ENCODE data around the gene LSM5.
"Not testable (repeated sequence)": the region's sequence is repeated elsewhere in the genome, so short reads cannot be mapped to it uniquely, and the experiment has no call there.

The LSM5 gene

DNA sequence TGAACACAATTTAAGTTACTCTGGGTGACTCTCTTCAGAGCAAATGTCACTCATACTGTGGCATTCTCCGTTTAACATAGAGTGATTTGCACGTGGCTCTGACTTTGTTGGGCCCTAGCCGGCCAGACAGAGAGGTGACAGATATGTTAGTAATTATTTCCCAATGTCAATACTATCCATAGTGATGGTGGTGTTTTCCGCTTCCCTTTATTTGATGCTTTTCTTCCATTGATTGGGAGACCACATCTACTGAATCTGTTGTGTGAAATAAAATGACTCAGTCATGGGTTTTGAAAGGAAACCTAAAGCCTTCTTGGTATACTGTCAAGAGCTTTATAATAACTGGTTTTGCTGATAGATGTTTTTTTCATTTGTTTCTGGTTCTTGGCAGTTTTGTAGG is 12.5 kb upstream of the LSM5 start:
- peak; percentile 32 for DNase-seq

DNA sequence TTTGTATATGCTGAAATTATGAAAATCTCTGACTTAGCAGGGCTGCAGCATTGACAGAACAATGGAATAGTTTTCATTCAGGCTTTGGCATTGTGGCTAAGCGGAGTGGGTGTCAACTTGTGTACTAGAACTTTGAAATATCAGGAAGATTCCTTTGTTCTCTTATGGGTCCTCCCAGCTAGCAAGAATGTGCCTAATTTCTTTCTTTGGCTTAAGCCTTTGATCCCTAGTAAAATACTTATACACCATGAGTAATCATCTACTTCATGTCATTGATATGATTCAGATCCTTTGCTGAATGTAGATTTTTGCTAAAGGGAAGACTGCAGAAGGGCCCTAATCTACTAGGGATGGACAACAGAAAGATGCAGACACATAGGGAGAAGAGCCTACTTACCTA is 11.3 kb upstream of the LSM5 start:
- no peak for DNase-seq

- DNase-seq = no peak
Measured at GRCh38 chr7:32500922-32501341, 10.8 kb upstream of the LSM5 start.

DNA sequence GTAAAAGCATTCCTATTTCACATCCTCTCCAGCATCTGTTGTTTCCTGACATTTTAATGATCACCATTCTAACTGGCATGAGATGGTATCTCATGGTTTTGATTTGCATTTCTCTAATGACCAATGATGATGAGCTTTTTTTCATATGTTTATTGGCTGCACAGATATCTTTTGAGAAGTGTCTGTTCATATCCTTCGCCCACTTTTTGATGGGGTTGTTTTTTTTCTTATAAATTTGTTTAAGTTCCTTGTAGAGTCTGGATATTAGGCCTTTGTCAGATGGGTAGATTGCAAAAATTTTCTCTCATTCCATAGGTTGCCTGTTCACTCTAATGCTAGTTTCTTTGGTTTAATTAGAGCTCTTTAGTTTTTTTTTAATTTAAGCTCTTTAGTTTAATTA is 10.0 kb upstream of the LSM5 start:
- not testable (repeated sequence) for DNase-seq

GRCh38 chr7:32499755-32500154 is 9.6 kb upstream of the LSM5 start:
- not testable (repeated sequence) for DNase-seq

GRCh38 chr7:32496052-32496813 is 6.1 kb upstream of the LSM5 start:
- no peak for DNase-seq

GRCh38 chr7:32495298-32496051 is 5.3 kb upstream of the LSM5 start, which contains the start of gene AVL9:
Gene AVL9 (plus strand): TSS chr7:32495489. CDS start chr7:32495710, 221 bp downstream.
- DNase-seq = peak; percentile 100

- DNase-seq = no peak
Measured at GRCh38 chr7:32494946-32495297, 4.7 kb upstream of the LSM5 start.

DNA sequence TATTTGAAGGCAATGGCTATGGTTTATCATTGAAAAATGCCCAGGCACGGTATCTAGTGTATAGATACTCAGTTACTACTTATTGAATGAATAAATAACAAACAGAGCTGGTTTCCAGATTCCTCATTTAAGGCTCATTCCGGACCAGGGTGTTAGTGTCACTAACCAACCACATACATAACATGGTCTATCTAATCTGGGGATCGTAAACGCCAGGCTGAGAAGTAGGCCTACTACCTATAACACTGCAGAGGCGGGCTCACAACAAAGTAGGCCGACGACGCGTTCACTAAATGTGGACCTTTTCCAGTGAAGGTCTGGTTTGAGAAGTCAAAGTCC is 423 bp downstream of the LSM5 start:
- DNase-seq = no peak

- no peak for DNase-seq
Measured at GRCh38 chr7:32481921-32482320, 8.3 kb downstream of the LSM5 start.

DNA sequence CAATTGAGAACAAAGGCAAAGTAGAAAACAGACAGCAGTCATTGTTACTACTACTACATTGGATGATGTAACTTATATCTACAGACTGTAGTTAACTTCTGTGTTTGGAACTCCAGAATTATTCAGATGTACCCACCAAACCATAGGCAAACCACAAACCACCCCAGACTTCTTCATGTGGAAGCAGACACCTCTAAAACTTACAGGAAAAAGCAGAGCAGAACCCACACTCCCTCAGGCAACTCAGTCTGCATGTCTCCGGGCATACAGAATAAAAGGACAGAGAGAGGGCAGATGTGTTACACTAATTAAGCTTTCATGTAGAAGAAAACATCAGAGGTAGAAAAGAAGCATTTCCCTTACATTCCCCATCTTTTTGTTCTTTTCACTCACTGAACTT is 9.0 kb downstream of the LSM5 start:
- DNase-seq = no peak

GRCh38 chr7:32479574-32480200 is 10.5 kb downstream of the LSM5 start:
- DNase-seq = no peak

DNA sequence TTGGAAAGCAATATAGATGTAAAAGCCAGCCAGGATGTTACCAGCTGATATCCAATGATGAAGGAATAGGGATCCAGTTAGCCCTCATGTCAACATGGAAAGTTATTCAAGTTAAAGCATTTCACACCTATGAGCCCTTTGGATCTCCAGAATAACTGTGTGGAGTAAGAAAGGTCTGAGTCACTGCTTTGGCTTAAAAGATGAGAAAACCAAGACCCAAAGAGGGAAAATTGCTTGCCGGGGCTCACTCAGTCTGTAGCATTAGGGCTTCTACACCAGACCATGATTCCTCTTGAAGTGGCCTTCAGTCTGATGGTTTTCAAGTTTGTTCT is 12.6 kb downstream of the LSM5 start:
- no peak for DNase-seq

DNA sequence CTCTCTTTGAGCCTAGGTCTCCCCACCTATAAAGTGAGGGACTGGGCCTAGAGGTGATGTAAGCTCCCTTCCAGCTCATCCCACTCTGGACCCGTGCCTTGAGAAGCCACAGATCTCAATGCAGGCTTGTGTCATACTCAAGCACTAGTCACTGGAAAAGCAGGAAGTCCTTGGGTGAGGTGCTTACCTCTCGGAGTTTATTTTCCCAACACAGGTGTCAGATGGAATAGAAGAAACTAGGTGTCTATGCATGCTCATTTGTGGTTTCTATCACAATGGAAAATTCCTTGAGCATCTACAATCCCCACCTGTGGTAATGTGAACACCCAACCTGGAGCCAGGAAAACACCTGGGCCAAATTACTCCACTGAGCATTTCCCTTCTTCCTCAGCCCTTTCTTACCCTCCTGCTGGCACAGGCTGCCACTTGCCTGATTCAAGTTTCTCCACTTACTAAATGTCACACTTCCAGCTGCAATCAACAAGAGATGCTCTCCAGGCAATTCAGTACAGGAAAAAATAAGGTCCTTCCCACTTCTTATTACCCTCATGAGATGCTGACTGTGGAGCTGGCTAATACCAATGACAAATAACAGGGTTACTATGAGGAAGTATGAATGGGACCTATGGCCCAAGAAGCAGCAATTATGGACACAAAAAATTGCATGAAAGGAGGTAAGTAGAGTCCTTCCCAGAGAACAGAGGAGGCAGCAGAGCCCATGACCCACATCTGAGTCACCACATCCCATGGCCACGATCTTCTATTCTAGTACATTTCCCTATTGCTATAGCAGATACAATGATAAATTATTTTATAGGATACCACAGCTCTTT is 13.1 kb downstream of the LSM5 start:
- no peak for DNase-seq

GRCh38 chr7:32474008-32474407 is 16.2 kb downstream of the LSM5 start:
- no peak for DNase-seq

DNA sequence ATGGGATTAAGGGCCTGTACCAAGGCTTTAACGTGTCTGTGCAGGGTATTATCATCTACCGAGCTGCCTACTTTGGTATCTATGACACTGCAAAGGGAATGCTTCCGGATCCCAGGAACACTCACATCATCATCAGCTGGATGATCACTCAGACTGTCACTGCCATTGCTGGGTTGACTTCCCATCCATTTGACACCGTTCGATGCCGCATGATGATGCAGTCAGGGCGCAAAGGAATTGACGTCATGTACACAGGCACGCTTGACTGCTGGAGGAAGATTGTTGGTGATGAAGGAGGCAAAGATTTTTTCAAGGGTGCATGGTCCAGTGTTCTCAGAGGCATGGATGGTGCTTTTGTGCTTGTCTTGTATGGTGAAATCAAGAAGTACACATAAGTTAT is 18.2 kb downstream of the LSM5 start:
- DNase-seq = no peak

- no peak for DNase-seq
Measured at GRCh38 chr7:32470871-32471270, 19.3 kb downstream of the LSM5 start.

DNA sequence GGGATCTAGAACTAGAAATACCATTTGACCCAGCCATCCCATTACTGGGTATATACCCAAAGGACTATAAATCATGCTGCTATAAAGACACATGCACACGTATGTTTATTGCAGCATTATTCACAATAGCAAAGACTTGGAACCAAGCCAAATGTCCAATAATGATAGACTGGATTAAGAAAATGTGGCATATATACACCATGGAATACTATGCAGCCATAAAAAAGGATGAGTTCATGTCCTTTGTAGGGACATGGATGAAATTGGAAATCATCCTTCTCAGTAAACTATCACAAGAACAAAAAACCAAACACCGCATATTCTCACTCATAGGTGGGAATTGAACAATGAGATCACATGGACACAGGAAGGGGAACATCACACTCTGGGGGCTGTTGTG is 20.2 kb downstream of the LSM5 start:
- DNase-seq = not testable (repeated sequence)

DNA sequence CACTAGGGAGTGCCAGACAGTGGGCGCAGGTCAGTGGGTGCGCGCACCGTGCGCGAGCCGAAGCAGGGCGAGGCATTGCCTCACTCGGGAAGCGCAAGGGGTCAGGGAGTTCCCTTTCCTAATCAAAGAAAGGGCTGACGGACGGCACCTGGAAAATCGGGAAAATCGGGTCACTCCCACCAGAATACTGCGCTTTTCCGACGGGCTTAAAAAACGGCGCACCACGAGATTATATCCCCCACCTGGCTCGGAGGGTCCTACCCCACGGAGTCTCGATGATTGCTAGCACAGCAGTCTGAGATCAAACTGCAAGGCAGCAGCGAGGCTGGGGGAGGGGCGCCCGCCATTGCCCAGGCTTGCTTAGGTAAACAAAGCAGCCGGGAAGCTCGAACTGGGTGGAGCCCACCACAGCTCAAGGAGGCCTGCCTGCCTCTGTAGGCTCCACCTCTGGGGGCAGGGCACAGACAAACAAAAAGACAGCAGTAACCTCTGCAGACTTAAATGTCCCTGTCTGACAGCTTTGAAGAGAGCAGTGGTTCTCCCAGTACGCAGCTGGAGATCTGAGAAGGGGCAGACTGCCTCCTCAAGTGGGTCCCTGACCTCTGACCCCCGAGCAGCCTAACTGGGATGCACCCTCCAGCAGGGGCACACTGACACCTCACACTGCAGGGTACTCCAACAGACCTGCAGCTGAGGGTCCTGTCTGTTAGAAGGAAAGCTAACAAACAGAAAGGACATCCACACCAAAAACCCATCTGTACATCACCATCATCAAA is 25.4 kb downstream of the LSM5 start:
- not testable (repeated sequence) for DNase-seq

DNA sequence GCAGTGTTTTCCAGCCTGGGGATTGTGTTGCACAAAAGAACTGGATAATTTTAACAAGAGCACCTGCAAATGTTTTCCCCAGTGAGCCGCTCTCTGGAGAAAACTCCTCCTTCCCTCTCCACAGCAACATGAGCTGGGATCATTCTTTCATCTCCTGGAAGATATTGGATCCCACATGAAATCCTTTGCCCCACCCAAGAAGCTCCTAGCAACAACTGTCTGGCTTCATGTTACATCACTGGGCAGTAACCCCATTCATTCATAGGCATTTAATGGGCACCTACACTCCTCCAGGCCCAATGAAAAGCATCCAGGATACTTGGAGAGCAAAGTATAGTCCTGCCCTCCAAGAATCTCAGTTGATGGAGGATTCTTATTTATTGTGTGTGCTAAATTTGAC is 27.2 kb downstream of the LSM5 start:
- DNase-seq = no peak

DNA sequence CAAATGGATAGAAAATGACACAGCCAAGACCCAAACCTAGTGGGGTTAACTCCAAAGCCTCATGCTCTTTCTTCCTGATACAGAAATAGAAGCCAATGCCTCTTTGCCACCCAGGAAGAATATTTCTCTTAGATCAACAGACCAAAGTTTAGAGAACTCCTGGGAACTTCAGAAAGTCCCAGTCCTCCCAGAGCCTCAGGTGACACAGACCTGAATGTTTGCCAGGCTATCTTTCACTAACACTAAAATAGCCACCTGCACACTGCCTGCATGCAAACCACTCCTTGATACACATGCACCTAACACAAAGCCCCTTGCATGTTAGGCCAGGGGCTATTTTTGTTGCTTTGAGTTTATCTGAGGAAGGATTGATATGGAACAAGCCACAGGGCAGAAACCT is 27.7 kb downstream of the LSM5 start:
- no peak for DNase-seq

GRCh38 chr7:32461484-32461883 is 28.7 kb downstream of the LSM5 start:
- no peak for DNase-seq

- no peak for DNase-seq
Measured at GRCh38 chr7:32459788-32460187, 30.4 kb downstream of the LSM5 start.
